ENCODE measurements around the gene ZNF675.
"Not testable (repeated sequence)": the region's sequence is repeated elsewhere in the genome, so short reads cannot be mapped to it uniquely, and the experiment has no call there.

Gene ZNF675
- total RNA-seq = 28.5 to 45.6 reads per million in 2 experiments

- peak; percentile 87 for DNase-seq (ENCODE audit: low read depth)
Measured at GRCh38 chr19:23686621-23687423, at the start of gene ZNF675. Gene ZNF675 (minus strand): TSS chr19:23687212. CDS start chr19:23687033, 179 bp downstream.

GRCh38 chr19:23730729-23731465, 43.9 kb upstream of the ZNF675 start:
- DNase-seq (ENCODE audit: low read depth) = not testable (repeated sequence)

- not testable (repeated sequence) for DNase-seq (ENCODE audit: low read depth)
Measured at GRCh38 chr19:23724161-23724560, 37.1 kb upstream of the ZNF675 start.

GRCh38 chr19:23718802-23719201, 31.8 kb upstream of the ZNF675 start:
- no peak for DNase-seq (ENCODE audit: low read depth)

- no peak for DNase-seq (ENCODE audit: low read depth)
Measured at GRCh38 chr19:23716792-23717191, 29.8 kb upstream of the ZNF675 start.

GRCh38 chr19:23709347-23709746, 22.3 kb upstream of the ZNF675 start:
- no peak for DNase-seq (ENCODE audit: low read depth)

- DNase-seq (ENCODE audit: low read depth) = no peak
Measured at GRCh38 chr19:23706657-23707056, 19.6 kb upstream of the ZNF675 start.

- DNase-seq (ENCODE audit: low read depth) = no peak
Measured at GRCh38 chr19:23699521-23699860, 12.5 kb upstream of the ZNF675 start.

- DNase-seq (ENCODE audit: low read depth) = no peak
Measured at GRCh38 chr19:23698711-23699520, 11.9 kb upstream of the ZNF675 start.

- DNase-seq (ENCODE audit: low read depth) = not testable (repeated sequence)
Measured at GRCh38 chr19:23692937-23693336, 5.9 kb upstream of the ZNF675 start.

GRCh38 chr19:23673132-23673531, 13.9 kb downstream of the ZNF675 start:
- no peak for DNase-seq (ENCODE audit: low read depth)

- not testable (repeated sequence) for DNase-seq (ENCODE audit: low read depth)
Measured at GRCh38 chr19:23668606-23669005, 18.4 kb downstream of the ZNF675 start.

GRCh38 chr19:23665651-23666410, 21.2 kb downstream of the ZNF675 start:
- DNase-seq (ENCODE audit: low read depth) = no peak

GRCh38 chr19:23649817-23650216, 37.2 kb downstream of the ZNF675 start:
- DNase-seq (ENCODE audit: low read depth) = not testable (repeated sequence)

All from T follicular helper cell (primary cell).